Adrenal gland (tissue), 5 donors: ENCODE results near the gene XDH.

Experiments
- CTCF ChIP-seq, 6 experiments: fragments of 450-650 bp in 4 of 6; fragments of 200-600 bp in 2 of 6; sonication (generic) in 1 of 6; IDR thresholded peaks; 1 replicate in 5 of 6; 2 replicates in 1 of 6; pipeline versions ENCODE4 v1.5.1 to v1.8.0; 2016 to 2021; ENCODE audit warnings: antibody characterized with exemption in 6 of 6, mild to moderate bottlenecking in 2 of 6, moderate library complexity in 1 of 6
- POLR2A ChIP-seq, 2 donors: fragments of 450-650 bp; IDR thresholded peaks; one replicate each; pipeline ENCODE4 v1.6.1; 2017; ENCODE audit warnings: antibody characterized with exemption in 2 of 2, mild to moderate bottlenecking in 2 of 2, moderate library complexity in 1 of 2
- donor health status: DM: no; HTN: no; CAD: no.

GRCh38 chr2:31328026-31328425 lies 86.5 kb downstream of the XDH start:
- TF ChIP-seq CTCF (IDR thresholded peaks at IDR 0.05): no peak
- no peak for TF ChIP-seq POLR2A (IDR thresholded peaks at IDR 0.05)
